ENCODE results near the gene GABRB1.

DNA sequence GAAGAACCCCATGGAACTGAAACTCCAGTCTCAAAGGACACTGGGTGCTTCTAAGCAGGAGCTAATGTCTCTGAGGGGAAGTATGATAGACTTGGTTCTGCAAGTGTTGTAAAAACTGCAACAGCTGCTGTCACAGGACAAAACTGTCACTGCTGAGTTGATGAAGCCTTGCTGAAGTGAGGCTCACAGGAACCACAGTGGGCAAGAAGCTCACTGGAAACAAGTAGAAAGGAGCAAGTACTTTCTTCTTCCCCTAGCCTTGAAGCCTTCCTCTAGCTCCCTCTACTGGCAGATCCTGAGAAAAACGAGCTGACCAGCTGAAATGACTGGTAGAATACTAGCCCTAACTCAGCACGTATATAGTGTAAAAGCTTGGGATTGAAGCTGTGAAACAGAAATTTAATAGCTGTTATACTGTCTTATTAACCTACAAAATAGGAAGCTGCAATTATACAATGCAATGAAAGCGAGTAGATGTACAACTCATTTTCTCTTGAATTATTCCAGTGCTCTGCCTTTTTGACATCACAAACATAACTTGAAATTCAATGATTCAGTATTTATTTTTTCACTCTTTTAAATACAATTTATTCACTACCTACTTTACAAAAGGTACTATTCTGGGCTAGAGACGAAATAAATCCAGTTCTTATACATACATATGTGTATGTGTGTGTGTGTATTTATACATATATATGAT is 91.4 kb downstream of the GABRB1 start:
- TF ChIP-seq, protein P1, sequence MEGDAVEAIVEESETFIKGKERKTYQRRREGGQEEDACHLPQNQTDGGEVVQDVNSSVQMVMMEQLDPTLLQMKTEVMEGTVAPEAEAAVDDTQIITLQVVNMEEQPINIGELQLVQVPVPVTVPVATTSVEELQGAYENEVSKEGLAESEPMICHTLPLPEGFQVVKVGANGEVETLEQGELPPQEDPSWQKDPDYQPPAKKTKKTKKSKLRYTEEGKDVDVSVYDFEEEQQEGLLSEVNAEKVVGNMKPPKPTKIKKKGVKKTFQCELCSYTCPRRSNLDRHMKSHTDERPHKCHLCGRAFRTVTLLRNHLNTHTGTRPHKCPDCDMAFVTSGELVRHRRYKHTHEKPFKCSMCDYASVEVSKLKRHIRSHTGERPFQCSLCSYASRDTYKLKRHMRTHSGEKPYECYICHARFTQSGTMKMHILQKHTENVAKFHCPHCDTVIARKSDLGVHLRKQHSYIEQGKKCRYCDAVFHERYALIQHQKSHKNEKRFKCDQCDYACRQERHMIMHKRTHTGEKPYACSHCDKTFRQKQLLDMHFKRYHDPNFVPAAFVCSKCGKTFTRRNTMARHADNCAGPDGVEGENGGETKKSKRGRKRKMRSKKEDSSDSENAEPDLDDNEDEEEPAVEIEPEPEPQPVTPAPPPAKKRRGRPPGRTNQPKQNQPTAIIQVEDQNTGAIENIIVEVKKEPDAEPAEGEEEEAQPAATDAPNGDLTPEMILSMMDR (IDR thresholded peaks at IDR 0.05 in 2 of 3, conservative IDR thresholded peaks at IDR 0.05 in 1 of 3; ENCODE audit: borderline replicate concordance in 1 of 3, insufficient read depth in 1 of 3, low read depth in 2 of 3, low read length in 2 of 3) = peak in 2 of 3 experiments; percentile 84 to 86; a peak in 4 of 6 replicates
- TF ChIP-seq, protein P2, sequence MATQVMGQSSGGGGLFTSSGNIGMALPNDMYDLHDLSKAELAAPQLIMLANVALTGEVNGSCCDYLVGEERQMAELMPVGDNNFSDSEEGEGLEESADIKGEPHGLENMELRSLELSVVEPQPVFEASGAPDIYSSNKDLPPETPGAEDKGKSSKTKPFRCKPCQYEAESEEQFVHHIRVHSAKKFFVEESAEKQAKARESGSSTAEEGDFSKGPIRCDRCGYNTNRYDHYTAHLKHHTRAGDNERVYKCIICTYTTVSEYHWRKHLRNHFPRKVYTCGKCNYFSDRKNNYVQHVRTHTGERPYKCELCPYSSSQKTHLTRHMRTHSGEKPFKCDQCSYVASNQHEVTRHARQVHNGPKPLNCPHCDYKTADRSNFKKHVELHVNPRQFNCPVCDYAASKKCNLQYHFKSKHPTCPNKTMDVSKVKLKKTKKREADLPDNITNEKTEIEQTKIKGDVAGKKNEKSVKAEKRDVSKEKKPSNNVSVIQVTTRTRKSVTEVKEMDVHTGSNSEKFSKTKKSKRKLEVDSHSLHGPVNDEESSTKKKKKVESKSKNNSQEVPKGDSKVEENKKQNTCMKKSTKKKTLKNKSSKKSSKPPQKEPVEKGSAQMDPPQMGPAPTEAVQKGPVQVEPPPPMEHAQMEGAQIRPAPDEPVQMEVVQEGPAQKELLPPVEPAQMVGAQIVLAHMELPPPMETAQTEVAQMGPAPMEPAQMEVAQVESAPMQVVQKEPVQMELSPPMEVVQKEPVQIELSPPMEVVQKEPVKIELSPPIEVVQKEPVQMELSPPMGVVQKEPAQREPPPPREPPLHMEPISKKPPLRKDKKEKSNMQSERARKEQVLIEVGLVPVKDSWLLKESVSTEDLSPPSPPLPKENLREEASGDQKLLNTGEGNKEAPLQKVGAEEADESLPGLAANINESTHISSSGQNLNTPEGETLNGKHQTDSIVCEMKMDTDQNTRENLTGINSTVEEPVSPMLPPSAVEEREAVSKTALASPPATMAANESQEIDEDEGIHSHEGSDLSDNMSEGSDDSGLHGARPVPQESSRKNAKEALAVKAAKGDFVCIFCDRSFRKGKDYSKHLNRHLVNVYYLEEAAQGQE (IDR thresholded peaks at IDR 0.05; ENCODE audit: low read depth) = no peak
- peak; percentile 44; the same call in 1 of the 2 replicates for TF ChIP-seq RAD21 (IDR thresholded peaks at IDR 0.05; ENCODE audit: low read depth)
- no peak for TF ChIP-seq POLR2AphosphoS5 (IDR thresholded peaks at IDR 0.05; ENCODE audit: low read depth, low read length)
- no peak for TF ChIP-seq CEBPB (IDR thresholded peaks at IDR 0.05; ENCODE audit: low read depth)
- TF ChIP-seq FOSL1 (IDR thresholded peaks at IDR 0.05; ENCODE audit: low read depth) = no peak
- no peak for TF ChIP-seq EZH2 (IDR thresholded peaks at IDR 0.05)
- TF ChIP-seq POLR2A (IDR thresholded peaks at IDR 0.05; ENCODE audit: borderline replicate concordance, extremely low read depth, insufficient read depth, insufficient read length) = no peak
- no peak for TF ChIP-seq EZH2phosphoT487 (IDR thresholded peaks at IDR 0.05; ENCODE audit: borderline replicate concordance)
- TF ChIP-seq, protein P3, sequence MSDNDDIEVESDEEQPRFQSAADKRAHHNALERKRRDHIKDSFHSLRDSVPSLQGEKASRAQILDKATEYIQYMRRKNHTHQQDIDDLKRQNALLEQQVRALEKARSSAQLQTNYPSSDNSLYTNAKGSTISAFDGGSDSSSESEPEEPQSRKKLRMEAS (IDR thresholded peaks at IDR 0.05) = no peak

All from HCT116 (cell line).